Effector memory CD8-positive, alpha-beta T cell (primary cell): ENCODE measurements around the gene ACKR3.

Experiments
- ATAC-seq: fragments of 150-1000 bp; cut with Tn5 transposase; replicated peaks from 2 replicates; pipeline ENCODE4 v1.10.0; 2021; ENCODE audit warnings: mild to moderate bottlenecking, moderate library complexity
- DNase-seq, 3 experiments: peaks; one replicate each; pipeline ENCODE4 v3.0.0; 2021
- H3K27ac Mint-ChIP-seq, 2 donors: one replicate each; pipeline ENCODE4 v1.8.0; 2022; ENCODE audit warnings: mild to moderate bottlenecking in 2 of 2, mixed read lengths in 2 of 2, moderate library complexity in 2 of 2
- H3K27me3 Mint-ChIP-seq, 2 donors: one replicate each; pipeline ENCODE4 v1.8.0; 2022; ENCODE audit warnings: mixed read lengths in 2 of 2
- H3K36me3 Mint-ChIP-seq: one replicate; pipeline ENCODE4 v1.8.0; 2022; ENCODE audit warnings: mild to moderate bottlenecking, moderate library complexity, mixed read lengths; ENCODE audit not compliant: insufficient read depth
- H3K4me1 Mint-ChIP-seq, 2 donors: one replicate each; pipeline ENCODE4 v1.8.0; 2022; ENCODE audit warnings: low read depth in 2 of 2, mixed read lengths in 2 of 2
- H3K4me3 Mint-ChIP-seq, 2 donors: one replicate each; pipeline ENCODE4 v1.8.0; 2022; ENCODE audit warnings: mild to moderate bottlenecking in 2 of 2, mixed read lengths in 2 of 2, moderate library complexity in 2 of 2
- H3K9me3 Mint-ChIP-seq, 2 donors: one replicate each; pipeline ENCODE4 v1.8.0; 2022; ENCODE audit warnings: mixed read lengths in 2 of 2

The ACKR3 gene

GRCh38 chr2:236576953-236577352, 7.3 kb downstream of the ACKR3 start:
- DNase-seq: no peak
- no peaks in the 10 kb centered on the region for H3K27me3 Mint-ChIP-seq
- H3K36me3 Mint-ChIP-seq: peaks cover 23% of the 10 kb centered on the region
- H3K4me3 Mint-ChIP-seq: no peak overlapping the region
- ATAC-seq: no peak
- H3K9me3 Mint-ChIP-seq: no peaks in the 10 kb centered on the region
- peaks cover 13 to 22% of the 10 kb centered on the region in 2 donors for H3K4me1 Mint-ChIP-seq
- H3K27ac Mint-ChIP-seq: peak overlapping the region; percentile 55 to 67

- Mint-ChIP-seq H3K36me3 (peaks cover 26% of the 10 kb centered on the region), H3K27ac (peak overlapping the region; percentile 55 to 67), H3K4me1 (peaks cover 13 to 22% of the 10 kb centered on the region in 2 donors), H3K9me3 (no peaks in the 10 kb centered on the region), H3K27me3 (no peaks in the 10 kb centered on the region), H3K4me3 (no peak overlapping the region)
- DNase-seq (no peak), ATAC-seq (no peak)
Measured at GRCh38 chr2:236577481-236578410, 8.1 kb downstream of the ACKR3 start.

- ATAC-seq (no peak), DNase-seq (no peak)
- Mint-ChIP-seq H3K27me3 (no peaks in the 10 kb centered on the region), H3K4me1 (peaks cover 13 to 22% of the 10 kb centered on the region in 2 donors), H3K27ac (peak overlapping the region in 1 of 2 donors; percentile 67), H3K36me3 (peaks cover 31% of the 10 kb centered on the region), H3K4me3 (no peak overlapping the region), H3K9me3 (no peaks in the 10 kb centered on the region)
Measured at GRCh38 chr2:236578411-236578846, 8.8 kb downstream of the ACKR3 start.

DNA sequence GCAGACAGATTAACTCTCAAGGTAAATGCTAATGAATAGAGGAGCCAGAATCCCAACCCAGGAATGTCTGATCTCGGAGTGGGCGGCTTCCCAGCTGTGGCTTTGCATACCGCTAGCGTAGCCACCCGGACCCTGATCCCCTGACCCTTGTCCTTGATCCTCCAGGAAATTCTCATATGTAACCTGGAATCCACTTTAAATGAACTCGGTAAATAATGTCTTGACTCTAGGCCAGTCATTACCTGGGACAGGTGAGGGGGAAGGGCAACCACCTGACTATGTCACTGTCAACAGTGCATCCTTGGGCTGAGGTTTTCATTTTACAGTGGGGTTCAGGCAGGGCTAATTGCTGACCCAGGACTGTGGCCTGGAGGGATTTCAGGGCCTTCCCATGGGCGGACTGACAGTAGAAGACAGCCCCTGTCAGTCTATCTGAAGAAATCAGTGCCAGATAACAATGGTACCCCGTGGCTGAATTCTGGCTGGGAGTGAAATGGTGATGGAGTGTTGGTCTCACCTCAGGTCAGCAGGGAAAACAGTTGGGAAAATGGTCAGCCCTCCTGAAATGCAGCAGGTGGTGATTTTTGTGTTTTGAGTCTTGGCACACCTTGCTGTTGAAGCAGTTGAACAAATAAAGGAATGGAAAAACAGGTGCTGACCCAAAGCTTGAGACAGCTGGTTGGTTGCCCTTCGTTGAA, 9.6 kb downstream of the ACKR3 start:
- H3K36me3 Mint-ChIP-seq: peaks cover 31% of the 10 kb centered on the region
- ATAC-seq (no peak), DNase-seq (no peak)
- no peaks in the 10 kb centered on the region for H3K9me3 Mint-ChIP-seq
- no peak overlapping the region for H3K4me3 Mint-ChIP-seq
- no peaks in the 10 kb centered on the region for H3K27me3 Mint-ChIP-seq
- peak overlapping the region in 1 of 2 donors; percentile 67 for H3K27ac Mint-ChIP-seq
- peaks cover 10 to 15% of the 10 kb centered on the region in 2 donors for H3K4me1 Mint-ChIP-seq

GRCh38 chr2:236579746-236580315, 10.2 kb downstream of the ACKR3 start:
- DNase-seq: no peak
- no peaks in the 10 kb centered on the region for H3K27me3 Mint-ChIP-seq
- no peak overlapping the region for H3K27ac Mint-ChIP-seq
- ATAC-seq: no peak
- peaks cover 8 to 12% of the 10 kb centered on the region in 2 donors for H3K4me1 Mint-ChIP-seq
- no peaks in the 10 kb centered on the region for H3K9me3 Mint-ChIP-seq
- H3K4me3 Mint-ChIP-seq: no peak overlapping the region
- peaks cover 31% of the 10 kb centered on the region for H3K36me3 Mint-ChIP-seq

DNA sequence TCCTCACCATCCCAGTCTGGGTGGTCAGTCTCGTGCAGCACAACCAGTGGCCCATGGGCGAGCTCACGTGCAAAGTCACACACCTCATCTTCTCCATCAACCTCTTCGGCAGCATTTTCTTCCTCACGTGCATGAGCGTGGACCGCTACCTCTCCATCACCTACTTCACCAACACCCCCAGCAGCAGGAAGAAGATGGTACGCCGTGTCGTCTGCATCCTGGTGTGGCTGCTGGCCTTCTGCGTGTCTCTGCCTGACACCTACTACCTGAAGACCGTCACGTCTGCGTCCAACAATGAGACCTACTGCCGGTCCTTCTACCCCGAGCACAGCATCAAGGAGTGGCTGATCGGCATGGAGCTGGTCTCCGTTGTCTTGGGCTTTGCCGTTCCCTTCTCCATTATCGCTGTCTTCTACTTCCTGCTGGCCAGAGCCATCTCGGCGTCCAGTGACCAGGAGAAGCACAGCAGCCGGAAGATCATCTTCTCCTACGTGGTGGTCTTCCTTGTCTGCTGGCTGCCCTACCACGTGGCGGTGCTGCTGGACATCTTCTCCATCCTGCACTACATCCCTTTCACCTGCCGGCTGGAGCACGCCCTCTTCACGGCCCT, 11.2 kb downstream of the ACKR3 start:
- H3K27me3 Mint-ChIP-seq: no peaks in the 10 kb centered on the region
- no peaks in the 10 kb centered on the region for H3K9me3 Mint-ChIP-seq
- H3K4me1 Mint-ChIP-seq: peaks cover 8 to 12% of the 10 kb centered on the region in 2 donors
- no peak overlapping the region for H3K4me3 Mint-ChIP-seq
- no peak overlapping the region for H3K27ac Mint-ChIP-seq
- ATAC-seq: no peak
- DNase-seq: no peak
- peaks cover 31% of the 10 kb centered on the region for H3K36me3 Mint-ChIP-seq

GRCh38 chr2:236581546-236581945, 11.9 kb downstream of the ACKR3 start:
- H3K4me3 Mint-ChIP-seq: no peak overlapping the region
- H3K27me3 Mint-ChIP-seq: no peaks in the 10 kb centered on the region
- DNase-seq (no peak), ATAC-seq (no peak)
- H3K27ac Mint-ChIP-seq: no peak overlapping the region
- H3K4me1 Mint-ChIP-seq: peaks cover 8 to 12% of the 10 kb centered on the region in 2 donors
- no peaks in the 10 kb centered on the region for H3K9me3 Mint-ChIP-seq
- peaks cover 25% of the 10 kb centered on the region for H3K36me3 Mint-ChIP-seq

DNA sequence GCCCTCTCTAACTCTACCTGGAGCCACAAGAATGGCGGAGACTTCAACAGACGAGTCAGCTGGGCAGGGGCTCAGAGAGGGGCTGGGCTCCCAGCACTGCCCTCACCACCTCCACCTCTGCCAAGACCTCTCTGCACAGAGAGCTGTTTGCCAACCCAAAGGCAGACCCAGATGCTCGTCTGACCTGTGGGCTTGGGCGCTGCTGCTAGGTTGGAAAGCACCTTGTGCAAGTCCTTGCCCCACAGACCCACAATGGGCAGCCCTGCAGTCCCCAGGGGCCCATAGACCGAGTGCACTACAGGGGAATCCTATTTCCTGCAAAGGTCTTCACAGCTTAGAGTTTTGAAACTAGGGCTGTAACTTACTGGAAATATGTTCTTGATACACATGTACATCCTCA, 13.3 kb downstream of the ACKR3 start:
- ATAC-seq (no peak), DNase-seq (no peak)
- Mint-ChIP-seq H3K4me1 (peaks cover 8 to 10% of the 10 kb centered on the region in 2 donors), H3K36me3 (peaks cover 24% of the 10 kb centered on the region), H3K27me3 (no peaks in the 10 kb centered on the region), H3K27ac (no peak overlapping the region), H3K4me3 (no peak overlapping the region), H3K9me3 (no peaks in the 10 kb centered on the region)

GRCh38 chr2:236583621-236584203, 14.1 kb downstream of the ACKR3 start:
- no peaks in the 10 kb centered on the region for H3K27me3 Mint-ChIP-seq
- H3K27ac Mint-ChIP-seq: no peak overlapping the region
- ATAC-seq (no peak), DNase-seq (no peak)
- H3K4me1 Mint-ChIP-seq: peaks cover 8% of the 10 kb centered on the region in 2 donors
- peaks cover 24% of the 10 kb centered on the region for H3K36me3 Mint-ChIP-seq
- H3K9me3 Mint-ChIP-seq: no peaks in the 10 kb centered on the region
- no peak overlapping the region for H3K4me3 Mint-ChIP-seq

DNA sequence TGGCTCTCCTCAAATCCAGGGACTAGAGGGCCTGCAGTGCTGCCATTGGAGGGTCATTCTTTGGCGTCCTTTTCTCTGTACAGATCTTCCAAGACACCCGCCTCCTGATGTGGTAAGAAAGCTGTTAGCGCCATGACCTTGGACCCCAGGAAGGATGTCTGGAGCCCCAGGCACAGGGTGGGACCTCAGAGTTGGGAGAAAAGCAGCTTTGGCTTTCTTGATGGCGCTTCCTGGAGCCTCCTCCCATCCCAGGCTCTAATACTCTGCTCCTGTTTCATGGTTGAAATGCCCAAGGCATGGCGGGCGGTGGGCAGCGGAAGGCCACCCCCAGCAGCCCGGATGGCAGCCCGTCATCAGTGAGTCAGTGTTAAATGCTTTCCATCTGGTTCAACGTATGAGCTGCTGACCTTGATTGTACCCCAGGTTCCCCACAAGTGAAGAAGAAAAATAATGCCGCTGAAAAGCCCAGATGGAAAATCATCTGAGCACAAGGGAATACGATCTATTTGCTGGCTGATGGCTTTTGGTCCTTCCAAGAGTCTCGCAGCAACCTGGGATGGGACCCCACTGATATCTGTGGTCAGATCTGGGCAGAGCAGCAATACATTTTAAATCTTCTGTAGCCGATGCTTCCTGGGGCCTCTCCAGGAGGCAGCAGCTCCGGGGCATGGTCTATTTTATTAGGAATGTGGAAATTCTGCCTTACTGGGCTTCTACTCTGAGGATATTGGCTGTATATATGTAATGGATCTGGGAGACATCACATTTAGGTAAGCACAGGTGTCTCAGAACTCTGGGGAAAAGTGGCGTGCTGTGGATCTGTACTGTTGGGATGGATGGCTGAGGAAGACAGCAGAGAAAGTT, 15.1 kb downstream of the ACKR3 start:
- peaks cover 5 to 8% of the 10 kb centered on the region in 2 donors for H3K4me1 Mint-ChIP-seq
- H3K4me3 Mint-ChIP-seq: no peak overlapping the region
- no peaks in the 10 kb centered on the region for H3K27me3 Mint-ChIP-seq
- DNase-seq (no peak), ATAC-seq (no peak)
- H3K27ac Mint-ChIP-seq: no peak overlapping the region
- H3K36me3 Mint-ChIP-seq: peaks cover 24% of the 10 kb centered on the region
- no peaks in the 10 kb centered on the region for H3K9me3 Mint-ChIP-seq

DNA sequence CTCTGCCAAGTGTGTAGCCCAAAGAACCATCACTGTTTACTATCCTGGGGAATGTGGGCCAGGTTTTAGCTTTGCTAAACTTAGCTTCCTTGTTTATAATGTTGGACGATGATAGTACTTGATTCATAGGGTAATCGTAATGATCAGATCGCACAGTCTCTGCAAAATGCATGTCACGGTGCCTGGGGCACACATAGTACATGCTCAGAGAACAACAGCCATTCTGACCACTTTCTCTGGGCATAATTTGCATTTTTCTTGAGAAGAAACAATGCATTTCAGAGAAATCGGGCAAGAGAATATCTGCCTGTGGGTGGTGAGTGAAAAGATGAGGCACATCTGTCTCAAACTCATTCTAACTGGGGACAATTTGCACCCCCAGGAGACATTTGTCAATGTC, 16.3 kb downstream of the ACKR3 start:
- ATAC-seq (no peak), DNase-seq (no peak)
- Mint-ChIP-seq H3K27me3 (no peaks in the 10 kb centered on the region), H3K9me3 (no peaks in the 10 kb centered on the region), H3K36me3 (peaks cover 15% of the 10 kb centered on the region), H3K27ac (peak overlapping the region in 1 of 2 donors; percentile 38), H3K4me1 (peaks cover 4 to 5% of the 10 kb centered on the region in 2 donors), H3K4me3 (no peak overlapping the region)
